HG03432 (cell line): ENCODE results near the gene HOXD11.

Experiments used
- ATAC-seq: cut with Tn5 transposase; IDR thresholded peaks from one replicate; pipeline ENCODE4 v1.9.1; 2021; ENCODE audit warnings: mild to moderate bottlenecking, moderate library complexity; ENCODE audit not compliant: unreplicated experiment

HOXD11 gene

GRCh38 chr2:176106581-176107539 lies at the start of gene HOXD11:
HOXD11 (plus strand) TSS chr2:176107280; CDS start chr2:176107356, 76 bp downstream.
- ATAC-seq = peak; percentile 43

DNA sequence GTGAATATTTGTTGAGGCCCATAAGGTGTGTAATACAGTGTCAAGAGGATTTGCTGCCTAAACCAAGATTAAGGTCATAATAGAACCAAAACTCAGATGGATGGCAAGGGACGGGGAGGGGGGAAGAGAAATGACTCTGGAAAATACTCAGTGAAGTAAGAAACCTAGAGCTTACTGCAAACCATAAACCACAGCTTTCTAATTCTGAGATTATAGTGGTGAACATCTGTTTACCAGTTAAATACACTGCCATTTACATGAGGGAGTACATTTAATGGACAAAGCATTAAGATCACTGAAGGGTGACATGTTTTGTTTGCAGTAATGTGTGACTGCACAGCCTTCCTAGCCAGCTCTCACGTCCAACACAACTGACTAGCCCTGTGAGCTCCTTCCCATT lies 43.1 kb upstream of the HOXD11 start:
- no peak for ATAC-seq

DNA sequence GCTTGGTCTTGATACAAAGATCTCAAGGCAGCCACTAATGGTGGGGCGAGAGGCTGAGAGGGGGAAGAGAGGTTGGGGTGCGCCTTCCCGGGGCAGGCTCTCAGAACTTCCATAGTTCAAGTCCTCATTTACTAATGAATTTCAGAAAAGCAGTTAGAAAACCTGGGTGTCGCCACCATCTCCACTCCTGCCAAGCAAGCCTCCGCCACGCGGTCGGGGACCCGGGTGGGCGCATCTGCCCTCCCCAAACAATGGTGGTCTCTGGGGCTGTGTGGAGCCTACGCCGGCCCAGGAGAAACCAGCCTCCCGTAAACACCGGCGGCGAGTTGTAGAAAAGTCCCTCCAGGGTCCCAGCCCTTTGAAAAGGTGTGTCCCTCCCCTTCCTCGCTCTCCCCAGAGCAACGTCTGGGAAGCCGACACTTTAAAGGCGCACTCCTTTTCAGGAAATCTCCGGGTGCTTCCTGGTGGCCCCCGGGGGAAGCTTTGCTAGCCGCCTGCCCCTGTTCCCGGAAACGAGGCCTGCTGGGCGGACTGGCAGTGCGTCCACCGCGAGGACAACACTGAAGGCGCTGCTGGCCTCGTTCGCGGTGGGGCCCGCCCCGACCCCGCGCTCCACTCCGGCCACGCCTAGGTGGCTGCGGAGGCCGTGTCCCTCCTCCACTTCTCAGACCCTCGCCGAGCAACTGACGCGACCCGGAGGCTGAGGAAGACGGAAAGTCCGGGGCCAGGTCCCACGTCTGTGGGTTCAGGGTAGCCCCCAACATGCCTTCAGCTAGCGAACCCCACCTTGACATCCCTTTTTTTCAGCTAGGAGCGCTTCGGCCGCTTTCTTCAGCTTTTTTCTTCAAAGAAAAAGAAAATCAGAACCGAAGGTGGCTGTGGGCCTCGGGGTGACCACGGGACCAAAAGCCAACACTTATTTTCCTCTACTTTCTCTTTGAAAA lies 40.2 kb upstream of the HOXD11 start:
- ATAC-seq = no peak

DNA sequence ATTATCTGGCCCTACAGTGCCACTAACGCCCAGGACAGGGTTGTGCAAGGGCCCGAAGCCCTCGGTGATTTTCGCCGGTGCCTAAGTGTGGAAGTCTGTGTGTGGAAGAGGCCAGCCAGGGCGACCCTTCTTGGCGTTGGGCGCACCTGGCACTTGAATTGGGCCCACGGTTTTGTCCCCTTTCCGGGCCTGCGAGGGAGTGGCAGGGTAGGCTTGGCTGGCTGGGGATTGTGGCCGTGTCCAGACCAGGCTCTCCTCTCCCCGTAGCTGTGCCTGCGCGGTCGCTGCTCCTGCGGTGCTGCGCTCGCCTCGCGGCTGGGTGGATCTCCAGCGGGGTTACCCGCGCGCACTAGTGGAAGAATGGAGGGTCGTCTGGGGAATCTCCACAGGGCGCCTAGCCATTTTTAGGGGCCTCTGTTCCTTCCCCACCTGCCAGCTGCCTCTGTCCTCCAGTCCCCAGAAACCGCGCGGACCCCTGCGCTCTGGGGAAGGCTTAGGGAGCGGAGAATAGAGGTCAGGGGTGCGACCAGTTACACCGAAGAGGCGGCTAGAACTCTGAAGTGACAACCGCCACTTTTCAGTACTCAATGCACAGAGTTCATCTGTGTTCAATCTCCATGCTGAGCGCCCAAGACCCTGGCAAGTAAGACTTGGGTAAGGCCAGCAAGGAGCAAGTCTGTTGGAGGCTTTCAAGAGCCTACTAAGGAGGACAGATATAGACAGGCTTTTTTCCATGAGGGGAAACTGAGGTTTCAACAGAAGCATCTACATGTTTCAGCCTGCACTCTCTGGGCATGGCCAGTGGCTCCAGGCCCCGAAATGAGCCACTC lies 39.3 kb upstream of the HOXD11 start:
- ATAC-seq = no peak

DNA sequence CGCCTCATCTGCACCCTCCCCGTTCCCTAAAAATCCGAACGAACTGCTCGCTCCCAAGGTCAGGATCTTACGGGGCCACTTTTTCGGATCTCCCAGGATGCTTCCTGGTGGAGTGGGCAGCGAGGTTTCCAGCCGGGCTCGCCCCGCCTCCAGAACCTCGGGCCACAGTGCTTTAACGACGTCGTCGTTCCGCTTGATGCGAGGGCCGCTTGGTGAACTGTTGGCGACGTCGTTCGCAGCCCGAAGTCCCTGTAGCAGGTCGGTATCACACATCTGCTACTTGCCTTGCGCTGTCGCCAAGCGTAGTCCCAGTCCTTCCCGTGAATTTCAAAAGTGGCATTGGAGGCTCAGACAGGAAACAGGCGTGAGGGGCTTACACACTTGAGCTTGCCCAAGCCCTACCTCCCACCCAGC lies 38.7 kb upstream of the HOXD11 start:
- no peak for ATAC-seq

DNA sequence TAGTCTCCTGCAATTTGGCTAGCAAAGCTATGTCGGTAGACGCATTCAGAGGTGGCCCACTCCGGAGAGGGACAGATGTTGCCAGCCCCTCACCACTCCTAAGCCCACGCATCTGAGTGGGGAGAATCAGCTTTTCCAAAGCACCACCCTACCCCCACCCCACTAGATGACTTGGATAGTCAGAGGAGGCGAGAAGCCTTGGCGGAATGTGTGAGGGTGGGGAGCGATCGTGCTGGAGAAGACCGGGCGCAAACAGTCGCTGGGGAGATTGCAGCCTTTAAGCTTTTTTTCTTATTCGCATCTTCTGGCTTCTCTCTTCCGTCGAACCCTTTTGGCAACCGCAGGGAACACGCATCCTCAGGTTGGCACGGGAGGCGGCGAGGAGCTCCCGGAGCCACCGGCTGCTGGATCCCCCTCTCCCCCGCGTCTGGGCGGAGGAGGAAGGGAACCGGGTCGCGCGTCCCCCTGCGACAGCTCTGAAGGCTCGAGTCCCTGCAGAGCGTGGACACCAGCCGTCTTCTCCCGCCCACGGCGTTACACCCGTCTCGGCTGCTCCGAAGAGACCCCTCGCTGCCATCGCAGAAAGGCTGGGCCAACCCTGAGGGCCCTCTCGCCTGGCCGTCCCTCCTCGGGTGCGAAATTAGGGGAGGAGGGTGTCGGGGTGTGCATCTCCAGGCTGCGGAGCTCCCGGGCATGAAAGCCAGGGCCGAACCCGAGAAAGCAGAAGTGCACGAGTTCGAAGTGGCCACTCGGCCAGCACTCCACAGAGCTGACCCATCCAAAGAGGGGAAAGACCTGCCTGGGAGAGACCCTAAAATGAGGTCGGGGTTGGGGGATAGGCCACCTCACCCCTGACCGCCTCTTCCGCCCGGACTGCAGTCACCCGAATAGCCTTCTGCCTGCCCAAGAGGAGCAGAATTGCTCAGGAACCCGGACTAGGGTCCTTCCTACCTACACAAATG lies 35.5 kb upstream of the HOXD11 start:
- no peak for ATAC-seq

DNA sequence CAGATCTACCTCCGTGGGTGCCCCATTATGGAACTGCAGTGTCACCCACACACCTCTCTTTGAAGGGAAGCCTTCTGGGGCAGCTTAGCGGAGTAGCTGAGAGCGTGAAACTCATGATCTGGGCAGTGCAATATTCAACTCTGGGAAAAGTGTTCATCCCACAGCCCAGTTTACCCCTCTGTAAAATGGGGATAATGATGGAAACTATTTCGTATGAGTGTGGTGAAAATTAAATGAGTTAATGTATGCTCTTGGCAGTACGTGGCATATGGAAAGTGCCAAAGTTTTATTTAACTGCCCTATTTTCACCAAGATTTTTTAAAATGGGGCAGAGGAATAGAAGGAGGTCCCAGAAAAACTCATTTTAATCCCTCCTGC lies 34.8 kb upstream of the HOXD11 start:
- no peak for ATAC-seq

DNA sequence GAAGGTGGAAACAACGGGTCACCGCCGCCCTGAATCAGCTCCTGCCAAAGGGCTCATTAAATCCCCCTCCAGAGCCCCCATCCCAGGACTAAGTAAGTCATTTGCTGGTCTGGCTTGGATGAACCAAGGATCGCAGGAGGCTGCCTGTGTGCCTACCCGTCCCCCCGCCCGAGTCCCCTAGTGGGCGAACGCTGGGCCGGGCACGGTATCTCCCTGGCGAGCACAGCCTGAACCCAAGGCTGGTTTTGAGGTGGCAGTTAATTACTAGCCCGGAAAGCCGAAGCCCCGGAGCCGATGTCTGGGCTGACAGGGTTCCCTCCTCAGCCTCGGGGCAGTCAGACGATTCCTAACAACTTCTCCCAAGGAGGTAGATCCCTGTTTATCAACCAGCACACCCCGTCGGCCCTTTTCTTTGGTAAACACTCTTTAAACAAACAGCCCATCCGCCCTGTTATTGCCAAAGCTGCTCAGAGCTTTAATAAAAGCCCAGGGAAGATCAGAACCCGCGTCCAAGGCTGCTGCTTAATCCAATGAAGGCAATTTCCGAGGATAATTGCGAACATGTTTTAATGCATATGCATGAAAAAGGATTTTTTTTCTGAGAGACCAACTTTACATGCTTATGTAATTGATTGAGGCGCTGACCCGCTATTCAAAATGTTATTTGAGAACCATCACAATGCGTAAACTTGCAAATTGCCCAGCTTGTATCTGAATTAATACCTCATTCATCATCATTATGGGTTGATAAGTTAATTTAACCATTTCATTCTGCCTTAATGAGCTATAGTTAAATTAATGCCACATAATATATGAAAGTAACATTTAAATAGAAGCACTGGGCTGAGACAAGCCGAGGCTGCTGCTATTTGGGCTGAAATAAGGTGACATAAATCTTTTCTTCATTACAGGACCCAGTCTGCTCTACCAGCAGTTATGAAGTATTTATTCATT lies 33.9 kb upstream of the HOXD11 start:
- no peak for ATAC-seq

- ATAC-seq = no peak
Measured at GRCh38 chr2:176074919-176075425, 32.1 kb upstream of the HOXD11 start.

DNA sequence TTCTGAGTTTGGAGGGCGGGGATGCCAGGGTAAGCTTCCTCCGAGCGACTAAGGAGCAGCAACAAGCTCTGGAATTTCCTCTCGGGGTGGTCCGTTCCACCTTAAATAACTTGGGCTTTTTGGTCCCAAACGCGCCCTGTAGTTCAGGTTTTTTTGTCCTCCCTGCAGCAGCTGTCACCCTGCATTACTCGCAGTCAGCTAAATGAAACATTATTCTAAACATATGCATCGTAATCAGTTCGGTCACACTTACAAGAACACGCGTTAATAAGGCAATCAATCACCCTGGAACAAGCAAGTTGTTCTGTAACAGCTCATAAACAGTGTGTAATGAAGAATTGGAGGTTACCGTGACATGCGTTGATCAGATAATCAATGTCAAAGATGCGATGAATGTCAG lies 31.6 kb upstream of the HOXD11 start:
- ATAC-seq = no peak

DNA sequence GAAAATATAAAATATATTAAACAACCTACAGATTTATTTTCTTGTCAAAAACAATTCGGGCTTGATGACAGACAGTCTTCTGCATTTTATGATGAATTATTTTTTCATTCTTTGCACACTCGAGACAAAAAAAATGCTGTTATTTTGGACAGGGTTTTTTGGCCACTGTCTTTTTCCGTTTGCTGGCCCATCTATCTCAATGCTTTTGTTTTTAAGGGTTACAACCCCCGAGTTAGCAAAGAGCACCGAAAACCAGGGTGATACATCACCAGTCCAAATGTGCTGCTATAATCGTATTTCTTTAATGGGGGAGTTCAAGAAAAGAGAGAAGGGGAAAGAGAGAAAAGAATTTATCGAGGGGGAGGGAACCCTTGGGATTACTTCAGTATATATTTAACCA lies 31.0 kb upstream of the HOXD11 start:
- ATAC-seq = no peak

DNA sequence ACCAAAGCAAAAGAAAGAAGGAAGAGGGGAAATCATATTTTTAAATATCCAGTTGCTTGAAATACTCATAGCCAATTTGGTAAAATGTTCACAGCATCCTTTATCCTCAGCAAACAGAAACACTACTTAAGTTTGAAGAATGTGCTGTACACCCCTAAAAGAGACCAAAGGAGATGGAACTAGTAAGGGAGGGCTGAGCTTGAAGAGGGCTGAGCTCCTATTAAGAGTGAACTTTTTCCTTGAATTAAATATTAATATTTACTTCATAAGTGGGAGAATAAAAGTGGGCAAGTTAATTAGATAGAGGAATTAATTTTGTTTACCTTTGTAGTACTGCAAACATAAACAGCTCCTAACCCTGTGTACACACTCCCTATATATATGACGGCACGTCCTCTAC lies 30.3 kb upstream of the HOXD11 start:
- no peak for ATAC-seq

GRCh38 chr2:176078541-176079284 lies 28.4 kb upstream of the HOXD11 start:
- ATAC-seq = no peak

DNA sequence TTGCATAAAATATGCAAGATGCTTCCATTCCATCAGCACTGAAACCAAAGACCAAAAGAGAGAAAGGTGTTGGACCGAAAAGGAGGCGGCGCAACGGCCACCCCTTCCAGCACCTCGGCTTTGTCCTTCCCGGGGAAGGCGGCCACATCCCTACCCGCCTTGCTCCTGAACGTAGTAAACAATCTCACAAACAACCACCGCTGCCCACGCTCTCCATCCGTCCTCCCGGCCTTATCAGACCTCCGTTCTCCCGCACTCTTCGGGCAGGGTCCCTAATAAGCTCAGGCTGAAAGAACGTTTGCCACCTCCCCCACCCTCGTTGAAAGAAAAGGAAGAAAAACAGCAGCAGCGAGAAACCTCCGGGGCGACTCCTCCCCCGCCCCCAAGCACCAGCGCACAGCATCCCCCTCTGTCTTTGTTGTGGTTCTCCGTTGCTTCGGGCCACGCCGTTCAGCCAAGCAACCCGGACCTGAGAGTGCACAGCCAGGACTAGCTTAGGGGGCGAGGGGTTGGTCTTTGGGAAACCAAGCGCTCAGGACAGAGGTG lies 27.7 kb upstream of the HOXD11 start:
- no peak for ATAC-seq

- ATAC-seq = no peak
Measured at GRCh38 chr2:176079831-176080539, 27.1 kb upstream of the HOXD11 start.

- no peak for ATAC-seq
Measured at GRCh38 chr2:176080540-176081375, 26.3 kb upstream of the HOXD11 start.
